WI38 (cell line): ENCODE results near the gene KLRC4.

Source experiments
- H3K4me3 ChIP-seq: 2 replicates; pipeline ENCODE4 v1.5.1; 2011; ENCODE audit warnings: low read depth, mild to moderate bottlenecking, control low read depth, low read length
- CTCF ChIP-seq: IDR thresholded peaks from 2 replicates; pipeline ENCODE4 v1.5.1; 2012; ENCODE audit warnings: low read depth, mild to moderate bottlenecking, control low read depth, low read length

KLRC4 gene

GRCh38 chr12:10361084-10361483 lies 48.5 kb downstream of the KLRC4 start:
- no peak for TF ChIP-seq CTCF
- no peak overlapping the region for H3K4me3 ChIP-seq

GRCh38 chr12:10358969-10359368 lies 50.6 kb downstream of the KLRC4 start:
- H3K4me3 ChIP-seq = no peak overlapping the region
- no peak for TF ChIP-seq CTCF

- TF ChIP-seq CTCF = no peak
- no peak overlapping the region for H3K4me3 ChIP-seq
These were observed 51.4 kb downstream of the KLRC4 start for GRCh38 chr12:10358131-10358530.
